Measurements from ENCODE around the gene PCDHGA1.
A peak's percentile ranks its signal among the peaks of the same experiment; 100 is the strongest.
"Not testable (repeated sequence)": the region's sequence is repeated elsewhere in the genome, so short reads cannot be mapped to it uniquely, and the experiment has no call there.

Gene PCDHGA1

DNA sequence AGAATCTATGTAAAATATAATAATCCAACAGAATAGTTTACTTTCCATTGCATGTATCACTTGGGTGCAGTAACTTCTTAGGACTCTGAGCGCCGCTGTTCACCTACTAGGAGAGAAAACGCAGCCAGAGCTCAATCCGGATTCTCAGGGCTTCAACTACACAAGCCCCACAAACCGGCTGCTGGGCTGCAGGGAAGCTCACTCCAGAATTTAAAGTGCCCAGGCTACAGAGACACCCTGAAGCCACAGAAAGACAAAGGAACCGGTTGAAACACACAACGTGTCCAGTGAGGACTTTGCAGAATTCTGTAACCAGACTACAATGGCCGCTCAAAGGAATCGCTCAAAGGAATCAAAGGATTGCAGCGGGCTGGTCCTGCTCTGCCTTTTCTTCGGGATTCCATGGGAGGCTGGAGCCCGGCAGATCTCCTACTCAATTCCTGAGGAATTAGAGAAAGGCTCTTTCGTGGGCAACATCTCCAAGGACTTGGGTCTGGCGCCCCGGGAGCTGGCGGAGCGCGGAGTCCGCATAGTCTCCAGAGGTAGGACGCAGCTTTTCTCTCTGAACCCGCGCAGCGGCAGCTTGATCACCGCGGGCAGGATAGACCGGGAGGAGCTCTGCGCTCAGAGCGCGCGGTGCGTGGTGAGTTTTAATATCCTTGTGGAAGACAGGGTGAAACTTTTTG lies 82.7 kb downstream of the PCDHGA1 start, which contains the start of gene PCDHGA10:
Gene PCDHGA10, plus strand, starts transcription at position 134 of the 686 bp plus-strand sequence. Its CDS starts 189 bp downstream, at position 323.
- DNase-seq = peak; percentile 15

DNA sequence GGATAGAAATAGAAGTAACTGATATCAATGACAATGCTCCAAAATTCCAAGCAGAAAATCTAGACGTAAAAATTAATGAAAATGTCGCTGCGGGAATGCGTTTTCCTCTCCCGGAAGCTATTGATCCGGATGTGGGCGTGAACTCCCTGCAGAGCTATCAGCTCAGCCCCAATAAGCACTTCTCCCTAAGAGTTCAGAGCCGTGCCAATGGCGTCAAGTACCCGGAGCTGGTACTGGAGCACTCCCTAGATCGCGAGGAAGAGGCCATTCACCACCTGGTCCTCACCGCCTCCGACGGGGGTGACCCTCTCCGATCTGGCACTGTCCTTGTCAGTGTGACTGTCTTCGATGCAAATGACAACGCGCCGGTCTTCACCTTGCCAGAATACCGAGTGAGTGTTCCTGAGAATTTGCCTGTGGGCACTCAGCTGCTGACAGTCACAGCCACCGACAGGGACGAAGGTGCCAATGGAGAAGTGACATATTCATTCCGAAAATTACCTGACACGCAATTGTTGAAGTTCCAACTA lies 83.3 kb downstream of the PCDHGA1 start:
- DNase-seq = no peak

DNA sequence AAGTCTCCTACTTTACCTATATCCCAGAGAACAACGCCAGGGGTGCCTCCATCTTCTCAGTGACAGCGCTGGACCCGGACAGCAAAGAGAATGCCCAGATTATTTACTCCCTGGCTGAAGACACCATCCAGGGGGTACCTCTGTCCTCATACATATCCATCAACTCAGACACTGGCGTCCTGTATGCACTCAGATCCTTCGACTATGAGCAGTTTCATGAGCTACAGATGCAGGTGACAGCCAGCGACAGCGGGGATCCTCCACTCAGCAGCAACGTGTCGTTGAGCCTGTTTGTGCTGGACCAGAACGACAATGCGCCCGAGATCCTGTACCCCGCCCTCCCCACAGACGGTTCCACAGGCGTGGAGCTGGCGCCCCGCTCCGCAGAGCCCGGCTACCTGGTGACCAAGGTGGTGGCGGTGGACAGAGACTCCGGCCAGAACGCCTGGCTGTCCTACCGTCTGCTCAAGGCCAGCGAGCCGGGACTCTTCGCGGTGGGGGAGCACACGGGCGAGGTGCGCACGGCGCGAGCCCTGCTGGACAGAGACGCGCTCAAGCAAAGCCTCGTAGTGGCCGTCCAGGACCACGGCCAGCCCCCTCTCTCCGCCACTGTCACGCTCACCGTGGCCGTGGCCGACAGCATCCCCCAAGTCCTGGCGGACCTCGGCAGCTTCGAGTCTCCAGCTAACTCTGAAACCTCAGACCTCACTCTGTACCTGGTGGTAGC lies 84.4 kb downstream of the PCDHGA1 start:
- not testable (repeated sequence) for DNase-seq

DNA sequence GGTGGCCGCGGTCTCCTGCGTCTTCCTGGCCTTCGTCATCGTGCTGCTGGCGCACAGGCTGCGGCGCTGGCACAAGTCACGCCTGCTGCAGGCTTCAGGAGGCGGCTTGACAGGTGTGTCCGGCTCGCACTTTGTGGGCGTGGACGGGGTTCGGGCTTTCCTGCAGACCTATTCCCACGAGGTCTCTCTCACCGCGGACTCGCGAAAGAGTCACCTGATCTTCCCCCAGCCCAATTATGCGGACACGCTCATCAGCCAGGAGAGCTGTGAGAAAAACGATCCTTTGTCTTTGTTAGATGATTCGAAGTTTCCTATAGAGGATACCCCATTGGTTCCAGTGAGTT lies 84.9 kb downstream of the PCDHGA1 start:
- DNase-seq = not testable (repeated sequence)

DNA sequence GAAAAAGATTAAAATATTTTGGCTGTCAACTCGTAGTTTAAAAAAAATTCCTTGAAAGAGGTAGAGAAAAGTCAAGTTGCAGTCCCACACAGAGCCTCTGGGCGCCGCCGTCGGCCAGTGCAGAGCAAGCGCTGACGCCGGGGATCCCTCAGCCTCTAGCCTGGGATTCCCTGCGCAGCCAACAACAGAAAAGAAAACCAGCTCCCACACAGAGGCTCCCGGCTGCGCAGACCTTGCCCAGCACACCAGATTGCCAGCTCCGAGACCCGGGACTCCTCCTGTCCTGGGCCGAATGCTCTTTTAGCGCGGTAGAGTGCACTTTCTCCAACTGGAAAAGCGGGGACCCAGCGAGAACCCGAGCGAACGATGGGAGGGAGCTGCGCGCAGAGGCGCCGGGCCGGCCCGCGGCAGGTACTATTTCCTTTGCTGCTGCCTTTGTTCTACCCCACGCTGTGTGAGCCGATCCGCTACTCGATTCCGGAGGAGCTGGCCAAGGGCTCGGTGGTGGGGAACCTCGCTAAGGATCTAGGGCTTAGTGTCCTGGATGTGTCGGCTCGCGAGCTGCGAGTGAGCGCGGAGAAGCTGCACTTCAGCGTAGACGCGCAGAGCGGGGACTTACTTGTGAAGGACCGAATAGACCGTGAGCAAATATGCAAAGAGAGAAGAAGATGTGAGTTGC lies 87.3 kb downstream of the PCDHGA1 start, which contains the start of gene PCDHGB7:
Gene PCDHGB7, plus strand, starts transcription at position 184 of the 679 bp plus-strand sequence. Its CDS starts 183 bp downstream, at position 367.
- DNase-seq = peak; percentile 72

DNA sequence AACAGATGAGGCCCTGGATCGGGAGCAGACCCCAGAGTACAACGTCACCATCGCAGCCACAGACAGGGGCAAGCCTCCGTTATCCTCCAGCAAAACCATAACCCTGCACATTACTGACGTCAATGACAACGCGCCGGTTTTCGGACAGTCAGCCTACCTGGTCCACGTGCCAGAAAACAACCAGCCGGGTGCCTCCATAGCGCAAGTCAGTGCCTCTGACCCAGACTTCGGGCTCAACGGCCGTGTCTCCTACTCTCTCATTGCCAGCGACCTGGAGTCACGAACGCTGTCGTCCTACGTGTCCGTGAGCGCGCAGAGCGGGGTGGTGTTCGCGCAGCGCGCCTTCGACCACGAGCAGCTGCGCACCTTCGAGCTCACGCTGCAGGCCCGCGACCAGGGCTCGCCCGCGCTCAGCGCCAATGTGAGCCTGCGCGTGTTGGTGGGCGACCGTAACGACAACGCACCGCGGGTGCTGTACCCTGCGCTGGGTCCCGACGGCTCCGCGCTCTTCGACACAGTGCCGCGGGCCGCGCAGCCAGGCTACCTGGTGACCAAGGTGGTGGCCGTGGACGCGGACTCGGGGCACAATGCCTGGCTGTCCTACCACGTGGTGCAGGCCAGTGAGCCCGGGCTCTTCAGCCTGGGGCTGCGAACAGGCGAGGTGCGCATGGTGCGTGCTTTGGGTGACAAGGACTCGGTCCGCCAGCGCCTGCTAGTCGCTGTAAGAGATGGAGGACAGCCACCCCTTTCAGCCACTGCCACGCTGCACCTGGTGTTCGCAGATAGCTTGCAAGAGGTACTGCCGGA lies 89.0 kb downstream of the PCDHGA1 start:
- DNase-seq = no peak

DNA sequence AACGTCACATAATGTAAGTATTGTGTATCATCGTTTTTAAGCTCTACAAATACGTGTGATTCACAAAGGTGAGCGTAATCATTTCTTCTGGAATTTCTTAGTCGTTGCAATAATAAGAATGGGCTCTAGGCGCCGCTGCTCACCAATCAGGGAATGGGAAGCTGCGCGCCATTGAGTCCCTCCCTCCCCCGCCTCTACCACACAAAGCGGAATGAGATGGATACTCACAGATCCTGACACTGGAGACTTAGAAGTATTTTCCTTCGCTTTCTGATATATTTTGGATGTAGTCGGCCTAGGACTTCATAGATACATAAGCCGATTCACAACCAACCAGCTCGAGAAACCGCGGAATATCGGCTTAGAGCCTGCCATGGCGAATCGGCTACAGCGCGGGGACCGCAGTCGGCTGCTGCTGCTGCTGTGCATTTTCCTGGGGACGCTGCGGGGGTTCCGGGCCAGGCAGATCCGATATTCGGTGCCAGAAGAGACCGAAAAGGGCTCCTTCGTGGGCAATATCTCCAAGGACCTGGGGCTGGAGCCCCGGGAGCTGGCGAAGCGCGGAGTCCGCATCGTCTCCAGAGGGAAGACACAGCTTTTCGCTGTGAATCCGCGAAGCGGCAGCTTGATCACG lies 90.7 kb downstream of the PCDHGA1 start, which contains the start of gene PCDHGA11:
Gene PCDHGA11, plus strand, starts transcription at position 197 of the 634 bp plus-strand sequence. Its CDS starts 177 bp downstream, at position 374.
- no peak for DNase-seq

DNA sequence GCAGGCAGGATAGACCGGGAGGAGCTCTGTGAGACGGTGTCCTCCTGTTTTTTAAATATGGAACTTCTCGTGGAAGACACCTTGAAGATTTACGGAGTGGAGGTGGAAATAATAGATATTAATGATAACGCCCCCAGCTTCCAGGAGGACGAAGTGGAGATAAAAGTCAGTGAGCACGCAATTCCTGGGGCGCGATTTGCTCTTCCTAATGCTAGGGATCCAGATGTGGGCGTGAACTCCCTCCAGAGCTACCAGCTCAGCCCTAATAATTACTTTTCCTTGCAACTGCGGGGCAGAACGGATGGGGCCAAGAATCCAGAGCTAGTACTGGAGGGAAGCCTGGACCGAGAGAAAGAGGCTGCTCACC lies 91.2 kb downstream of the PCDHGA1 start:
- DNase-seq = no peak

DNA sequence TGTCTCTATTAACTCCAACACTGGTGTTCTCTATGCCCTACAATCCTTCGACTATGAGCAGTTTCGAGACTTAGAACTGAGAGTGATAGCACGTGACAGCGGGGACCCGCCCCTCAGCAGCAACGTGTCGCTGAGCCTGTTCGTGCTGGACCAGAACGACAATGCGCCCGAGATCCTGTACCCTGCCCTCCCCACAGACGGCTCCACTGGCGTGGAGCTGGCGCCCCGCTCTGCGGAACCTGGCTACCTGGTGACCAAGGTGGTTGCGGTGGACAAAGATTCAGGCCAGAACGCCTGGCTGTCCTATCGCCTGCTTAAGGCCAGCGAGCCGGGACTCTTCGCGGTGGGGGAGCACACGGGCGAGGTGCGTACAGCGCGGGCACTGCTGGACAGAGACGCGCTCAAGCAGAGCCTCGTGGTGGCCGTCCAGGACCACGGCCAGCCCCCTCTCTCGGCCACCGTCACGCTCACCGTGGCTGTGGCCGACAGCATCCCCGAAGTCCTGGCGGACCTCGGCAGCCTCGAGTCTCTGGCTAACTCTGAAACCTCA lies 92.5 kb downstream of the PCDHGA1 start:
- DNase-seq = no peak

DNA sequence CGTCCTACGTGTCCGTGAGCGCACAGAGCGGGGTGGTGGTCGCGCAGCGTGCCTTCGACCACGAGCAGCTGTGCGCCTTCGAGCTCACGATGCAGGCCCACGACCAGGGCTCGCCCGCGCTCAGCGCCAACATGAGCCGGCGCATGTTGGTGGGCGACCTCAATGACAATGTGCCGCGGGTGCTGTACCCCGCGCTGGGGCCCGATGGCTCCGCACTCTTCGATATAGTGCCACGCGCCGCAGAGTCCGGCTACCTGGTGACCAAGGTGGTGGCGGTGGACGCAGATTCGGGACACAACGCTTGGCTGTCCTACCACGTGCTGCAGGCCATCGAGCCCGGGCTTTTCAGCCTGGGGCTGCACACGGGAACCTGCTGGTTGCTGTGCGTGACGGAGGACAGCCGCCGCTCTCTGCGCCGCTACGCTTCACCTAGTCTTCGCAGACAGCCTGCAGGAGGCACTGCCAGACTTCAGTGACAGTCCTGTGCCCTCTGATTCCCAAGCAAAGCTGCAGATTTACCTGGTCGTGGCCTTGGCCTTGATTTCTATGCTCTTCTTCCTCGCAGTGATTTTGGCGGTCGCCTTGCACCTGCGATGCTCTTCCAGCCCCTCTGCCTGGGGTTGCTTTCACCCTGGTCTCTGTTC lies 97.6 kb downstream of the PCDHGA1 start:
- no peak for DNase-seq

DNA sequence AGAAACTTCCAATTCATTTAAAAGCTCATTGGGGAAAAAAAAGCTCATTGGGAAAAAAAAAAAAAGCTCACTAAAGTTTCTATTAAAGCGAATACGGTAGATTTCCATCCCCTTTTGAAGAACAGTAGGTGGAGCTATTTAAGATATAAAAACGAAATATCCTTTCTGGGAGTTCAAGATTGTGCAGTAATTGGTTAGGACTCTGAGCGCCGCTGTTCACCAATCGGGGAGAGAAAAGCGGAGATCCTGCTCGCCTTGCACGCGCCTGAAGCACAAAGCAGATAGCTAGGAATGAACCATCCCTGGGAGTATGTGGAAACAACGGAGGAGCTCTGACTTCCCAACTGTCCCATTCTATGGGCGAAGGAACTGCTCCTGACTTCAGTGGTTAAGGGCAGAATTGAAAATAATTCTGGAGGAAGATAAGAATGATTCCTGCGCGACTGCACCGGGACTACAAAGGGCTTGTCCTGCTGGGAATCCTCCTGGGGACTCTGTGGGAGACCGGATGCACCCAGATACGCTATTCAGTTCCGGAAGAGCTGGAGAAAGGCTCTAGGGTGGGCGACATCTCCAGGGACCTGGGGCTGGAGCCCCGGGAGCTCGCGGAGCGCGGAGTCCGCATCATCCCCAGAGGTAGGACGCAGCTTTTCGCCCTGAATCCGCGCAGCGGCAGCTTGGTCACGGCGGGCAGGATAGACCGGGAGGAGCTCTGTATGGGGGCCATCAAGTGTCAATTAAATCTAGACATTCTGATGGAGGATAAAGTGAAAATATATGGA lies 100.2 kb downstream of the PCDHGA1 start, which contains the start of gene PCDHGA12:
Gene PCDHGA12, plus strand, starts transcription at position 176 of the 782 bp plus-strand sequence. Its CDS starts 253 bp downstream, at position 429.
- no peak for DNase-seq

DNA sequence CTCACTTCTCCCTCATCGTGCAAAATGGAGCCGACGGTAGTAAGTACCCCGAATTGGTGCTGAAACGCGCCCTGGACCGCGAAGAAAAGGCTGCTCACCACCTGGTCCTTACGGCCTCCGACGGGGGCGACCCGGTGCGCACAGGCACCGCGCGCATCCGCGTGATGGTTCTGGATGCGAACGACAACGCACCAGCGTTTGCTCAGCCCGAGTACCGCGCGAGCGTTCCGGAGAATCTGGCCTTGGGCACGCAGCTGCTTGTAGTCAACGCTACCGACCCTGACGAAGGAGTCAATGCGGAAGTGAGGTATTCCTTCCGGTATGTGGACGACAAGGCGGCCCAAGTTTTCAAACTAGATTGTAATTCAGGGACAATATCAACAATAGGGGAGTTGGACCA lies 101.0 kb downstream of the PCDHGA1 start:
- no peak for DNase-seq

DNA sequence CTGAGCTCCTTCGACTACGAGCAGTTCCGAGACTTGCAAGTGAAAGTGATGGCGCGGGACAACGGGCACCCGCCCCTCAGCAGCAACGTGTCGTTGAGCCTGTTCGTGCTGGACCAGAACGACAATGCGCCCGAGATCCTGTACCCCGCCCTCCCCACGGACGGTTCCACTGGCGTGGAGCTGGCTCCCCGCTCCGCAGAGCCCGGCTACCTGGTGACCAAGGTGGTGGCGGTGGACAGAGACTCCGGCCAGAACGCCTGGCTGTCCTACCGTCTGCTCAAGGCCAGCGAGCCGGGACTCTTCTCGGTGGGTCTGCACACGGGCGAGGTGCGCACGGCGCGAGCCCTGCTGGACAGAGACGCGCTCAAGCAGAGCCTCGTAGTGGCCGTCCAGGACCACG lies 102.0 kb downstream of the PCDHGA1 start:
- DNase-seq = not testable (repeated sequence)

DNA sequence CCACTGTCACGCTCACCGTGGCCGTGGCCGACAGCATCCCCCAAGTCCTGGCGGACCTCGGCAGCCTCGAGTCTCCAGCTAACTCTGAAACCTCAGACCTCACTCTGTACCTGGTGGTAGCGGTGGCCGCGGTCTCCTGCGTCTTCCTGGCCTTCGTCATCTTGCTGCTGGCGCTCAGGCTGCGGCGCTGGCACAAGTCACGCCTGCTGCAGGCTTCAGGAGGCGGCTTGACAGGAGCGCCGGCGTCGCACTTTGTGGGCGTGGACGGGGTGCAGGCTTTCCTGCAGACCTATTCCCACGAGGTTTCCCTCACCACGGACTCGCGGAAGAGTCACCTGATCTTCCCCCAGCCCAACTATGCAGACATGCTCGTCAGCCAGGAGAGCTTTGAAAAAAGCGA lies 102.4 kb downstream of the PCDHGA1 start:
- not testable (repeated sequence) for DNase-seq

DNA sequence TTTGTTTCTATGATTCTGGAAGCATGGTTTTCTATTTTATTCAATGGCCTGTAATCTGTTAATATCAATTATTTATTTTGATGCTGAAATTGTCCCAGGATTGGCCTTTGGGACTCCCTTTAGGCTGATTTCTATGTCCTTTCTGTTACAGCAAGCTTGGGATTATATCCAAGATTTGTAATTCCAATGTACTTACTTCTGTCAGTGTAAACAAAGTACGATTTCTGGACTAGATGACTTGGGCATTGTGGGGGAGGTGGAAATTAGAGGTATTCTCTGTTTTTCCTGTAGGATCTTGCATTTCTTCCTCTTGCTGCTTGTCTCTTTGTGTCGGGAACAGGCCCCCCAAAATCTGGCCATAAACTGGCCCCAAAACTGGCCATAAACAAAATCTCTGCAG lies 103.7 kb downstream of the PCDHGA1 start:
- no peak for DNase-seq

DNA sequence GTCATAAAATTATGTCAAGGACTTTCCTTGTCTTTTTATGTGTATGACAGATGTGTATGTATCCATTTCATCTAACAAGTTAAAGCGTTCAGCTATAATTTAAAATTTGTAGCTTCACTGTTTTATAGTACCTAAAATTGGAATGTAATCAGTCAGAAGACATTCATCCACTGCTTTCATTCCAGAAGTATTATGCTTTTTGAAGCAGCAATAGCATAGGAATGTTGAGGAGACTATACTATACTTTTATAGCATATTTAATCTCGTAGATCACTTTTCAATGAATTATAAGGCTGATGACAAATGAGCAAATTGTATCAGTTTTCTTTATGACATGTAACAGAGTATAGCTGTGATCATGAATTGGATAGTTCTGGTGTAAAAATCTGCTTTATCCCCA lies 106.9 kb downstream of the PCDHGA1 start:
- no peak for DNase-seq

DNA sequence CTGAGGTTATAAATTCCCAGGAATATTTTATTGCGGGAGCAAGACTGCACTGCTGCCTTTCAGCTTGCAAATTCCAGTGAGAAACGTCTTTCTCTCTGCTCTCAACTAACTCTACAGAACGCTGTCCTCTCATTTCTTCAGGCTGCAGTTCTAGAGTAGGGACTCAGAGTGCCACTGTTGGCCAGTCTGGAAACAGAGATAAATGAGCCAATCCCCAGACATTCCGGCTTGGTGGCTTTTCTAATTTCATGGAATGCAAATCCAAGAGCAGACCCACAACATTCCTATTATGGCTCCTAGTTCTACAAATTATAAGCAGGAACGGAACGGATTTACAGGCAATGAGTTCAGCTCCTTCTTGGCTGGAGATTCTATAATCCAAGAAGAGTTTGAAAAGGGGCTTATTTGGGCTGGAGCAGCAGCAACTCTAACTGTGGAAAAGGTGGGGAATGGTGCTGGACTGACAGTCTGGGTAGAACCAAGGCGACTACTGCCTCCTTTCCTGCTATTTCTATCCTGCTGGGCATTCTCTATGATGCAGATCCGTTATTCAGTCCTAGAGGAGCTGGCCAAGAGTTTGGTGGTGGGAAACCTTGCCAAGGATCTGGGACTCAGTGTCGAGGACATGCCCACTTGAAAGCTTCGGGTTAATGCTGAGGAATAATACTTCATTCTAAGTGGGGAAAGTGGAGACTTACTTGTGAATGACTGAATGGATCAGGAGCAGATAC lies 109.3 kb downstream of the PCDHGA1 start:
- no peak for DNase-seq

DNA sequence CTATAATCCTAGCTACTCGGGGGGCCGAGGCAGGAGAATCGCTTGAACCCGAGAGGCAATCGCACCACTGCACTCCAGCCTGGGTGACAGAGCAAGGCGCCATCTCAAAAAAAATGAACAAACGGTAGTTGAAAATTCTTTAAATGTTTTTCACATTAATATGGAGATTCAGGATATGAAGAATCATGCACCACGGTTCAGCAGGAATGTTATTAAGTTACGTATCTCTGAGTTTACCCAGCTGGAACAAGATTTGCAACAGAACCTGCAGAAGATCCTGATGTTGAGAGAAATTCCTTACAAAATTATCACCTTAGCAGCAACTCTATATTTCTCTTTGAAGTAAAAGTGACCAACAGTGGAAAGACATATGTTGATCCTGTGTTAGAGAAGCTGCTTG lies 110.0 kb downstream of the PCDHGA1 start:
- DNase-seq = peak; percentile 55

DNA sequence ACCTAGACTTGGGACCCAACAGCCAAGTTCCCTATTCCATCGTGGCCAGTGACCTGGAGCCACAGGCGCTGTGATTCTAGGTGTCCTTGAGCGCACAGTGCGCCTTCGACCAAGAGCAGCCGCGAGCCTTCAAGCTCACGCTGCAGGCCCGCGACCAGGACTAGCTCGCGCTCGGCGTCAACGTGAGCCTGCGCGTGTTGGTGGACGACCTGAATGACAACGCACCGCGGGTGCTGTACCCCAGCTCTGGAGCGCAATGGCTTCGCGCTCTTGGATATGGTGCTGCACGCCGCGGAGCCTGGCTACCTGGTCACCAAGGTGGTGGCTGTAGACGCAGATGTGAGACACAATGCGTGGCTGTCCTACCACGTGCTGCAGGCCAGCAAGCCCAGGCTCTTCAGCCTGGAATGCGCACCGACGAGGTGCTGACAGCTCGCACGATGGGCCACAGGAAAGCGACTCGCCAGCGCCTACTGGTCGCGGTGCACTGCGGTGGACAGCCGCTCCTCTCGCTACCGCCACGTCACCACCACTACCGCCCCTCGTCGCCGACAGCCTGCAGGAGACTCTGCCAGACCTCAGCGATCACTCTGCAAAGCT lies 111.4 kb downstream of the PCDHGA1 start:
- DNase-seq = no peak
